GM21619 (cell line): ENCODE measurements around the gene CACHD1.

Experiments
- ATAC-seq: cut with Tn5 transposase; IDR thresholded peaks from one replicate; pipeline ENCODE4 v1.9.1; 2021; ENCODE audit not compliant: unreplicated experiment

CACHD1 gene

GRCh38 chr1:64472805-64473204, 2.9 kb downstream of the CACHD1 start:
- no peak for ATAC-seq

GRCh38 chr1:64473367-64473766, 3.4 kb downstream of the CACHD1 start:
- ATAC-seq: no peak

GRCh38 chr1:64474133-64474532, 4.2 kb downstream of the CACHD1 start:
- no peak for ATAC-seq

GRCh38 chr1:64474665-64475439, 4.9 kb downstream of the CACHD1 start:
- no peak for ATAC-seq

- no peak for ATAC-seq
Observed at GRCh38 chr1:64476251-64476952, 6.5 kb downstream of the CACHD1 start.

- ATAC-seq: no peak
Observed at GRCh38 chr1:64478594-64479470, 8.9 kb downstream of the CACHD1 start.

- no peak for ATAC-seq
Observed at GRCh38 chr1:64479874-64480273, 9.9 kb downstream of the CACHD1 start.

GRCh38 chr1:64480999-64481772, 11.3 kb downstream of the CACHD1 start:
- ATAC-seq: no peak

- no peak for ATAC-seq
Observed at GRCh38 chr1:64482128-64482527, 12.2 kb downstream of the CACHD1 start.

GRCh38 chr1:64482720-64483119, 12.8 kb downstream of the CACHD1 start:
- no peak for ATAC-seq

- ATAC-seq: no peak
Observed at GRCh38 chr1:64483731-64484414, 13.9 kb downstream of the CACHD1 start.

GRCh38 chr1:64484651-64485050, 14.7 kb downstream of the CACHD1 start:
- ATAC-seq: no peak

- ATAC-seq: no peak
Observed at GRCh38 chr1:64486193-64486592, 16.3 kb downstream of the CACHD1 start.

- no peak for ATAC-seq
Observed at GRCh38 chr1:64487061-64487460, 17.1 kb downstream of the CACHD1 start.

GRCh38 chr1:64488862-64489261, 18.9 kb downstream of the CACHD1 start:
- no peak for ATAC-seq

- no peak for ATAC-seq
Observed at GRCh38 chr1:64489707-64490106, 19.8 kb downstream of the CACHD1 start.

- ATAC-seq: no peak
Observed at GRCh38 chr1:64490213-64490818, 20.4 kb downstream of the CACHD1 start.

GRCh38 chr1:64492424-64492823, 22.5 kb downstream of the CACHD1 start:
- no peak for ATAC-seq

GRCh38 chr1:64493831-64494230, 23.9 kb downstream of the CACHD1 start:
- ATAC-seq: no peak

- no peak for ATAC-seq
Observed at GRCh38 chr1:64494659-64495058, 24.7 kb downstream of the CACHD1 start.
